GM12874 (cell line): ENCODE measurements around the gene UTF1.

Experiments
- CTCF ChIP-seq: IDR thresholded peaks from 2 replicates; pipeline ENCODE4 v1.5.1; 2011; ENCODE audit warnings: low read depth, mild to moderate bottlenecking, control low read depth, low read length, moderate library complexity; ENCODE audit not compliant: insufficient read depth

UTF1 gene

GRCh38 chr10:133278577-133279265, 48.7 kb downstream of the UTF1 start:
- TF ChIP-seq CTCF: no peak

DNA sequence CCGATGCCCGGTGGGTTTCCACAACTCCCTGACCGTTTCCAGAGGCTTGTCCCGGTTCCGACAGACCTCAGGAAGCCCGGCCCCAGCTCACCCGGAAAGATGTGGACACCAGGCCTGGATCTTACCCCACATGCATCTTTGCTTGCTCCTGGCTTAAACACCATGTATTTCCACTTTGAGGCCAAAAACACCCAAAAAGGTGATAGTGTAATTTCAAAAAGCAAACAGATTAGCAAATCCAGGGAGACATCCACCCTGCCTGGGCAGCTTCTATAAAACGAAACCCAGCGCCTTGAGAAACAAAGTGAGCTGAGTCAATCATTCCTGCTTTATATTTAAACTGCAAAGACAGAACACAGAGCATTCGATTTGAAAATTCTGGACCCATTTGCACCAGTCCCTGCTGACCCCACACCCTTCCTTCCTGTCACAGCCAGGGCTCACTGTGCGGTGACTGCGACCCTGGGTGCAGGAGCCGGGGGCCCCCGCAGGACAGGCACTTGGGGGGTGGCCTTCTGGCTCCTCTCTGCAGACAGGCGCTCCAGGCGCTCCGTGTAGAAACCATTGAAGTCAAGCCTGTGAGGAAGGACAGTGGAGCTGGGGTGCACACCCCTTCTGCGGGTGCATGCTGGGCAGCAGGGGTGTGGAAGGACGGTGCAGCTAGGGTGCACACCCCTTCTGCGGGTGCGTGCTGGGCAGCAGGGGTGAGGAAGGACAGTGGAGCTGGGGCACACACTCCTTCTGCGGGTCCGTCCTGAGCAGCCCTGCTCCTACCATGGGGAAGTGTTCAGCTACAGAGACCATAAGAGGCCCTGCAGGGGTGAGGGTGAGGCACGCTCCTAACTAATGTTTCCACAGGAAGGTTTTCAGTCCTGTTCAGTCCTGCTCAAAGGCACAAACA, 49.6 kb downstream of the UTF1 start:
- TF ChIP-seq CTCF: no peak

- no peak for TF ChIP-seq CTCF
Observed at GRCh38 chr10:133280391-133281059, 50.5 kb downstream of the UTF1 start.

DNA sequence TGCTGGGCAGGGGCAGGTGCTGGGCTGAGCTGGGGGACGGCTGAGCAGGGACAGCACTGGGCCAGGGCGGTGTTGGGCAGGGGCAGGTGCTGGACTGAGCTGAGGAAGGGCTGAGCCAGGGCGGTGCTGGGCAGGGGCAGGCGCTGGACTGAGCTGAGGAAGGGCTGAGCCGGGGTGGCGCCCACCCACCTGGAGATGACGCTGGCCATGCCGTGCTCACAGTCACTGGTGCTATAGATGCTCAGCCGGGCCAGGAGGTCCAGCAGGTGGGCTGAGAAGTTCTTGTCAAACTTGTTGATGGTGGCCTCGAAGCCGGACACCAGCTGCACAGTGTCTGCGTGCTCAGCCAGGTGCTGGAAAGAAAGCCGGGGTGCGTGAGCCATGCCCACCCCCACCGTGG, 51.1 kb downstream of the UTF1 start:
- no peak for TF ChIP-seq CTCF
